Skeletal muscle tissue (tissue), 4 donors: ENCODE data around the gene SYN1. TPM values are rescaled to one million over a fixed set of nuclear protein-coding genes. Genes with fewer than 3 reads are reported as not detected.

ENCODE experiments used
- H3K27ac ChIP-seq: one replicate; pipeline ENCODE4 v1.7.0; 2013; ENCODE audit warnings: mild to moderate bottlenecking, low read depth, low read length, inconsistent platforms
- H3K27me3 ChIP-seq, 3 donors: one replicate each; pipeline ENCODE4 v1.7.0; 2013; ENCODE audit warnings: low read length in 3 of 3; ENCODE audit not compliant: control insufficient read depth in 3 of 3, insufficient read depth in 3 of 3
- H3K36me3 ChIP-seq, 3 donors: one replicate each; pipeline ENCODE4 v1.7.0; 2013; ENCODE audit warnings: low read length in 3 of 3; ENCODE audit not compliant: control insufficient read depth in 3 of 3, insufficient read depth in 3 of 3
- H3K4me1 ChIP-seq, 3 donors: one replicate each; pipeline ENCODE4 v1.7.0; 2013; ENCODE audit warnings: low read length in 3 of 3, mild to moderate bottlenecking in 3 of 3; ENCODE audit not compliant: control insufficient read depth in 3 of 3, insufficient read depth in 3 of 3
- H3K4me3 ChIP-seq, 3 donors: one replicate each; pipeline ENCODE4 v1.7.0; 2013; ENCODE audit warnings: low read length in 3 of 3
- H3K9ac ChIP-seq, 3 donors: one replicate each; pipeline ENCODE4 v1.7.0; 2013; ENCODE audit warnings: low read length in 3 of 3, mild to moderate bottlenecking in 3 of 3, moderate library complexity in 2 of 3, low read depth in 1 of 3
- H3K9me3 ChIP-seq, 3 donors: one replicate each; pipeline ENCODE4 v1.7.0; 2013; ENCODE audit warnings: low read length in 3 of 3; ENCODE audit not compliant: control insufficient read depth in 3 of 3
- total RNA-seq: library from RNA; depleted of rRNA; stranded (reverse); fragments of >200 nt; gene quantifications from one replicate; pipeline ENCODE4 v1.2.3, GENCODE V29; 2014
- donor health status: Osteomylitis.

Gene SYN1
- total RNA-seq, 1 donor from 2014 or later, result not detected

DNA sequence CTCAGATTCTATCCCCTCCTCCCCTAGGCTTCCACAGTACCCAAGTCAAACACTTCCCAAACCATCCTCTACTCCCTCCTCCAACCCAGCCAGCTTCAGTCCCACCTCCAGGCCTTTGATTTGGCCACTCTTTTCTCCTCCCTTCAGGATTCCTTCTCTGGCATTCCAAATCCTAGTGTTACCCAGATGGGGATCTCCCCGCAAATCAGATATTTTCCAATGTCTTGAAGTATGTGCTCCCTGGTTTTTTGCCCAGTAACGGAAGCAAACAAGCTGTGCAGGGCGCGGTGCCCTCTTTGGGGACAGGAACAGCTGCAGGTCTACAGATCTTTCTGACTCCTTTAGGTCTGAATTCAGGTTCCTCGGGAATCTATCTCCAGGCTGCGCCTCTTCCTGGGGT, 2.2 kb upstream of the SYN1 start:
- Histone ChIP-seq H3K4me3 (no peak overlapping the region), H3K4me1 (peaks cover 0 to 2% (median 0%) of the 10 kb centered on the region in 3 donors), H3K9me3 (no peaks in the 10 kb centered on the region), H3K36me3 (no peaks in the 10 kb centered on the region), H3K27me3 (peaks cover 0 to 33% (median 6%) of the 10 kb centered on the region in 3 donors), H3K27ac (no peak overlapping the region), H3K9ac (no peak overlapping the region)

DNA sequence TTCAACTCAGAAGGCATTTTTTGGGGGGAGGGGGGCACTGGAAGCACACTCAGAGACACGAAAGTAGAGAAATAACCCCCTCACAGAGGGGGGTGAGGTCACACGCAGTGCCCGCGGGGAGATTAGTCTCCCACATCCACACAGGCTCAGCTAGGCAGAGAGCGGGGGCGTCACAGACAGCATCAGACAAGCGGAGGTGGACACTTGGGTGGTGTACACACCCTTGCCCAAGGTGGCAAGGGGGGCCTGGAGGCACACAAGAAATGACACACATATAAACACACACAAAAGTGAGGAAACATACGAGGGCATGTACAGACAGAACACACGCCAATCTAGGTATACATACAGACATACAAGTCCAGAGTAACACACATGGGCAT, 637 bp upstream of the SYN1 start:
- H3K27ac ChIP-seq, result no peak overlapping the region
- no peaks in the 10 kb centered on the region for H3K9me3 ChIP-seq
- H3K36me3 ChIP-seq, result no peaks in the 10 kb centered on the region
- H3K27me3 ChIP-seq, result peaks cover 0 to 33% (median 6%) of the 10 kb centered on the region in 3 donors
- no peak overlapping the region for H3K4me3 ChIP-seq
- no peak overlapping the region for H3K9ac ChIP-seq
- peaks cover 0 to 2% (median 0%) of the 10 kb centered on the region in 3 donors for H3K4me1 ChIP-seq

DNA sequence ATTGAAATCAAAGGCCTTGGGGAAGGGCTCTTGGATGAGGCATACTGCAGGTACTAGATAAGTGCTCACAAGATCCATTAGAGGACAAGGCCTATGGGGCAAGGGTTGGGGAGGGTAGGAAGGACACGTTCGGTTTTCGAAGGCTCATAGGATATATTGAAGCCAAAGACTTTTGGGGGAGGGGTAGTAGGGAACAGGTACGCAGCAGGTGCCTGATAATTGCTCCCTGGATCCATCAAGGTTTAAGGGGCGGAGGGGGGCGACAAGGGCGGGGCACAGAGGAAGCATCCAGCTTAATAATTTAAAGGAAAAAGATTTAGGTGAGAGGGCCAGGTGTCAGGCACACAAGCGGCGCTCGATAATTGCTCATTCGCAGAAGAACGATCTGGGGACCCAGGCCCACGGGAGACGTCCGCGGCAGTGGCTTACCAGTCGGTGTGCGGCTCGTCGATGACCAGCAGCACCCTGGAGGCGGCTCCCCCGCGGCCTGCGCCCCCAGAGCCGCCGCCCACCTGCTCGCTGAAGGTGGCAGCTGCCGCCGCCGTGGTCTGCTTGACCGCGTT, 653 bp downstream of the SYN1 start:
- no peak overlapping the region for H3K4me3 ChIP-seq
- peaks cover 0 to 30% (median 4%) of the 10 kb centered on the region in 3 donors for H3K27me3 ChIP-seq
- no peaks in the 10 kb centered on the region for H3K9me3 ChIP-seq
- H3K27ac ChIP-seq, result no peak overlapping the region
- no peaks in the 10 kb centered on the region for H3K36me3 ChIP-seq
- H3K9ac ChIP-seq, result no peak overlapping the region
- H3K4me1 ChIP-seq, result peaks cover 0 to 2% (median 0%) of the 10 kb centered on the region in 3 donors

DNA sequence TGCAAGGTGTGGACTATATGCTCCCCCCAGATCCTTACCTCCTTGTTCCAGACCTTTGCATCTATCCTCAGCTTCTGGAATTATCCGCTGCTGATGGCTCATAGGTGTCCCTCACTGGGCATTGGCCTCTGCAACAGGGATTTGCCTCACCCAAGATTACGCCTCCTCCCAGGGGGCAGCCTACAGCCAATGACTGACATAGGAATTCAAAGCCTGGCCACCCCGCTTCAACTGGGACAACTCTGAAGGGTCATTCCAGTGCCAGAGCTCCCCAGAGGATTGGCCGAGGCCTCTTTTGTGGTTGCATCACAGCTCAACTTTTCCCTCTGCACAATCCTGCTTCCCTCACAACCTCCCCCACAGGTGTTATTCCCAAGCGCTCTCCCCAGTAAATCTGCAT, 5.0 kb downstream of the SYN1 start:
- Histone ChIP-seq H3K36me3 (no peaks in the 10 kb centered on the region), H3K9ac (no peak overlapping the region), H3K27ac (no peak overlapping the region), H3K9me3 (peaks cover 0 to 2% (median 0%) of the 10 kb centered on the region in 3 donors), H3K4me3 (no peak overlapping the region), H3K27me3 (no peaks in the 10 kb centered on the region), H3K4me1 (no peaks in the 10 kb centered on the region)

DNA sequence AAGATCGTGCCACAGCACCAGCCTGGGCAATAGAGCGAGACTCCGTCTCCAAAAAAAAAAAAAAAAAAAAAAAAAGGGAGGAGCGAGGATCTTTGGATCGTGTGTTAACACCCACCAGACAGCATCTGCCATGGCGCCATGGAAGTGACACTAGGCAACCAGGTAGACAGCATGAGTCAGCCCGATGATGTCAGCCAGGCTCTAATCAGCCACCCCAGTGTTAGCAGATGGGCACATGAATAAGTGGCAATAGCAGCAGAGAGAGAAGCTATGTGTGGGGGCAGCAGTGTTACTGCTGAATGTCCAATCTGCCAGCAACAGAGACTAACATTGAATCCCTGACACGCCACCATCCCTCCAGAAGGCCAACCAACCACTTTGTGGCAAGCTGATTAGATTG, 6.6 kb downstream of the SYN1 start:
- H3K4me1 ChIP-seq, result no peaks in the 10 kb centered on the region
- peaks cover 0 to 2% (median 0%) of the 10 kb centered on the region in 3 donors for H3K9me3 ChIP-seq
- no peak overlapping the region for H3K4me3 ChIP-seq
- H3K9ac ChIP-seq, result no peak overlapping the region
- no peaks in the 10 kb centered on the region for H3K36me3 ChIP-seq
- no peaks in the 10 kb centered on the region for H3K27me3 ChIP-seq
- H3K27ac ChIP-seq, result no peak overlapping the region

DNA sequence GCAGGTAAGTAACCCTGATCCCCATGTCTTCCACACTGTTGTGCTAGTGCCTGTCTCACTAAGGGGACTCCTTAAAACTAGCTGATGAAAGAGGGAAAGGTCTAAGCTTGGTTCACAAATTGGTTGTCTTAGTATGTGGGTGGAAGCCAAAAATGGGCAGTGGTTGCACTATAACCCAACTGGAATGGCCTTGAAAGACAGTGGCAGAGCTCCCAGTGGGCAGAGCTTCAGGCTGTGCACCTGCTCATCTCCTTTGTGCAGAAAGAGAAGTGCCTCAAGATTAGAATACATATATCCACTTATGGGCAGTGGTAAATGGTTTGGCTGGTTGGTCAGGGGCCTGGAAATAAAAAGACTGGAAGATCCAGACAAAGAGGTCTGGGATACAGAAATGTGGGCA, 7.2 kb downstream of the SYN1 start:
- peaks cover 0 to 2% (median 0%) of the 10 kb centered on the region in 3 donors for H3K9me3 ChIP-seq
- H3K36me3 ChIP-seq, result no peaks in the 10 kb centered on the region
- H3K4me1 ChIP-seq, result no peaks in the 10 kb centered on the region
- no peak overlapping the region for H3K4me3 ChIP-seq
- no peak overlapping the region for H3K9ac ChIP-seq
- no peak overlapping the region for H3K27ac ChIP-seq
- no peaks in the 10 kb centered on the region for H3K27me3 ChIP-seq

DNA sequence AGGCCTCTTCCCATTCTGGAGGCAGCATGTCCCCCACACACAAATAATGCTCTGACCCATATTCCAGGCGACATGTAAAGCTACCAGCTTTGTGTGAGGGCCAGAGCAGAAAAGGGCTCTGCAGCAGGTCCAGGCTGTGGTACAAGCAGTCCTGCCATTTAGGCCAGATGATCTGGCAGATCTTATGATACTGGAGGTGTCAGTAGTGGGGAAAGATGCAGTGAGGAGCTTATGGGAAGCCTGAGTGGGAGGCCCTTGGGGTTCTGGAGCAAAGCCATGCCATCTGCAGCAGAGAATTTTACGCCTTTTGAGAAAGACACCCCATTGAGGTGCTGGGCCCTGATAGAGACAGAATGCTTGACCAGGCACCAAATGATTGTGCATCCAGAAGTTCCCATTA, 7.7 kb downstream of the SYN1 start:
- H3K9me3 ChIP-seq, result peaks cover 0 to 2% (median 0%) of the 10 kb centered on the region in 3 donors
- no peak overlapping the region for H3K27ac ChIP-seq
- H3K27me3 ChIP-seq, result no peaks in the 10 kb centered on the region
- H3K36me3 ChIP-seq, result no peaks in the 10 kb centered on the region
- no peak overlapping the region for H3K9ac ChIP-seq
- no peaks in the 10 kb centered on the region for H3K4me1 ChIP-seq
- no peak overlapping the region for H3K4me3 ChIP-seq

DNA sequence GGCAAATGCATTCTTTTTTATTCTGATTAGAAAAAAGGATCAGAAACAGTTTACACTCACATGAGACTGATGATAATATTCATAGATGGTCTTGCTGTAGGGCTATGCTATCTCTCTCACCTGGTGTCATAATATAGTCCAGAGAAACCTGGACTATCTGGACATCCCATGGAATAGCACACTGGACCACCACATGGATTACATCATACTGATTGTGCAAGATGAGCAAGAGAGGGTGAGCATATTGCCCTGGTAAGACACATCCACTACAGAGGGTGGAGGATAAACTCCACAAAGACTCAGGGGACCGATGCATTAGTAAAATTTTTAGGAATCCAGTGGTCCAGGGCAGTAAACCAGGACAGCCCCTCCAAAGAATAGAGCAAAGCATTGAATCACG, 8.2 kb downstream of the SYN1 start:
- H3K9me3 ChIP-seq, result peaks cover 0 to 2% (median 0%) of the 10 kb centered on the region in 3 donors
- no peak overlapping the region for H3K9ac ChIP-seq
- H3K27ac ChIP-seq, result no peak overlapping the region
- H3K4me3 ChIP-seq, result no peak overlapping the region
- no peaks in the 10 kb centered on the region for H3K27me3 ChIP-seq
- H3K36me3 ChIP-seq, result no peaks in the 10 kb centered on the region
- H3K4me1 ChIP-seq, result no peaks in the 10 kb centered on the region

DNA sequence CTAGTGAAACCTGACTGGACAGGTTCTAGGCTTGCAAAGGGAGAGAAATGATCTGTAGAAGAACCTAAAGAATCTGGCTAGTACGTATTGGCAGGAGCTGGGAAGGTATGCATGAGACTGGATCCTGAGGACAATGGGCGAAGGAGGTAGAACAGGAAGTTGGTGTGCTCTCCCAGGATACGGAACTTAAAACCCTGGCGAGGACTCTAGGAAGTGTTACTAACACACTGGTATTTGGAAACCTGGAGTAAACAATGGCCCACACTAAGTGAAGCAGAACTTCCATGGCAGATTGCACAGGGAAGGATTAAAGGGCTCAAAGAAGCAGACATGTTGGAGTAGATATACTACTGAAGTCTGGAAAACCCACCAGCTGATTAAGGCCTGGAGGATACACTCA, 9.1 kb downstream of the SYN1 start:
- no peaks in the 10 kb centered on the region for H3K27me3 ChIP-seq
- no peaks in the 10 kb centered on the region for H3K4me1 ChIP-seq
- no peaks in the 10 kb centered on the region for H3K36me3 ChIP-seq
- H3K9ac ChIP-seq, result no peak overlapping the region
- H3K9me3 ChIP-seq, result peaks cover 0 to 2% (median 0%) of the 10 kb centered on the region in 3 donors
- no peak overlapping the region for H3K4me3 ChIP-seq
- H3K27ac ChIP-seq, result no peak overlapping the region

DNA sequence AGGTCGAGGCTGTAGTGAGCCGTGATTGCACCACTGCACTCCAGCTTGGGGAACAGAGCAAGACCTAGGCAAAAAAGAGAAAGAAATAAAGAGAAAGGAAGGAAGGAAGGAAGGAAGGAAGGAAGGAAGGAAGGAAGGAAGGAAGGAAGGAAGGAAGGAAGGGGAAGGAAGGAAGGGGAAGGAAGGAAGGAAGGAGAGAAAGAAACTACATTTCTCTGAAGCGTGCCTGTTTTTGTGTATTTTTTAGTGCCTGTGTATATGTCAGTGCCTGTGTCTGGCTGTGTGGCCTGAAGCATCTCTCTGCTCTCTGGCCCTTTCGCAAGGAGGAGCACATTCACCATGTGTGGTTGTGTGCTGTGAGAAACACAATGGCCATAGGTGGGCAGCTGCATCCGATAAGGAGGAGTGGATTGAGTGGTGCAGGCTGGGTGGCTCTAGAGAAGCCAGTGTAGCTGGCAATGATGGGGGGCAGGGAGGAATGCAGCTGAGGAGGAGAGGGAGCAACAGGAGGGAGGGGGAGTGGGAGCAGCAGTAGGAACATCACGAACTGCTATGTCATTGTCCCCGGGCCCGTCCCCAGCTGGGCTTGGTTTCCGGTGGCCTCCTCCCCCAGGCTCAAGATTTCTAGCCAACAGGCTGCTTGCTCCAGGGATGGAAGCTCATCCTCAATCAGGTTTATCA, 11.4 kb downstream of the SYN1 start:
- Histone ChIP-seq H3K9me3 (peaks cover 0 to 2% (median 0%) of the 10 kb centered on the region in 3 donors), H3K9ac (no peak overlapping the region), H3K4me3 (no peak overlapping the region), H3K27me3 (no peaks in the 10 kb centered on the region), H3K4me1 (no peaks in the 10 kb centered on the region), H3K36me3 (no peaks in the 10 kb centered on the region), H3K27ac (no peak overlapping the region)
